ENCODE data around the gene ANKS1B.

Gene ANKS1B

GRCh38 chr12:99552022-99552421 lies 432.7 kb downstream of the ANKS1B start:
- DNase-seq = no peak

GRCh38 chr12:99549651-99550050 lies 435.1 kb downstream of the ANKS1B start:
- DNase-seq = no peak

GRCh38 chr12:99549196-99549595 lies 435.5 kb downstream of the ANKS1B start:
- no peak for DNase-seq

- no peak for DNase-seq
Observed at GRCh38 chr12:99544457-99544856, 440.3 kb downstream of the ANKS1B start.

- DNase-seq = no peak
Observed at GRCh38 chr12:99529966-99530365, 454.8 kb downstream of the ANKS1B start.

GRCh38 chr12:99528478-99528877 lies 456.3 kb downstream of the ANKS1B start:
- no peak for DNase-seq

- DNase-seq = no peak
Observed at GRCh38 chr12:99523853-99524252, 460.9 kb downstream of the ANKS1B start.

- no peak for DNase-seq
Observed at GRCh38 chr12:99522456-99522855, 462.3 kb downstream of the ANKS1B start.

GRCh38 chr12:99521664-99522063 lies 463.1 kb downstream of the ANKS1B start:
- no peak for DNase-seq

GRCh38 chr12:99513066-99513465 lies 471.7 kb downstream of the ANKS1B start:
- no peak for DNase-seq

GRCh38 chr12:99505805-99506204 lies 478.9 kb downstream of the ANKS1B start:
- DNase-seq = no peak

GRCh38 chr12:99498756-99499155 lies 486.0 kb downstream of the ANKS1B start:
- DNase-seq = no peak

GRCh38 chr12:99495799-99496198 lies 488.9 kb downstream of the ANKS1B start:
- DNase-seq = no peak

- no peak for DNase-seq
Observed at GRCh38 chr12:99493197-99493596, 491.5 kb downstream of the ANKS1B start.

GRCh38 chr12:99486277-99486676 lies 498.5 kb downstream of the ANKS1B start:
- no peak for DNase-seq

- DNase-seq = no peak
Observed at GRCh38 chr12:99479149-99479548, 505.6 kb downstream of the ANKS1B start.

- DNase-seq = no peak
Observed at GRCh38 chr12:99476956-99477355, 507.8 kb downstream of the ANKS1B start.

- DNase-seq = no peak
Observed at GRCh38 chr12:99455350-99456035, 529.2 kb downstream of the ANKS1B start.

GRCh38 chr12:99454539-99455172 lies 530.1 kb downstream of the ANKS1B start:
- no peak for DNase-seq

GRCh38 chr12:99453836-99454538 lies 530.7 kb downstream of the ANKS1B start:
- DNase-seq = no peak

- no peak for DNase-seq
Observed at GRCh38 chr12:99450036-99450630, 534.6 kb downstream of the ANKS1B start.

- DNase-seq = no peak
Observed at GRCh38 chr12:99444859-99445316, 539.8 kb downstream of the ANKS1B start.

- no peak for DNase-seq
Observed at GRCh38 chr12:99442758-99443157, 542.0 kb downstream of the ANKS1B start.

GRCh38 chr12:99439399-99439798 lies 545.3 kb downstream of the ANKS1B start:
- no peak for DNase-seq
